T47D (cell line): ENCODE measurements around the gene TERT.

Experiments used
- DNase-seq, 2 experiments: peaks; one replicate each; pipeline versions ENCODE4 v3.0.0 to v3.0.0-alpha.2; 2011 to 2012; ENCODE audit warnings: low read depth in 1 of 2, low spot score in 1 of 2
- JUND ChIP-seq: IDR thresholded peaks from 2 replicates; pipeline ENCODE4 v1.6.1; 2012; ENCODE audit warnings: low read depth
- in situ Hi-C: cut with HindIII; loops from 2 replicates; pipeline ENCODE4 v1.10.0; 2016; ENCODE audit warnings: low sequenced_read_pairs, low pct_unique_long_range_greater_than_20kb

The TERT gene

GRCh38 chr5:1244976-1245375, 49.9 kb downstream of the TERT start:
- DNase-seq = peak; percentile 55 to 64
- TF ChIP-seq JUND = no peak
- in situ Hi-C loops = loop anchor here (10.0 kb wide), 1 partner anchor 70 kb away; no protein-coding TSS in a partner anchor

DNA sequence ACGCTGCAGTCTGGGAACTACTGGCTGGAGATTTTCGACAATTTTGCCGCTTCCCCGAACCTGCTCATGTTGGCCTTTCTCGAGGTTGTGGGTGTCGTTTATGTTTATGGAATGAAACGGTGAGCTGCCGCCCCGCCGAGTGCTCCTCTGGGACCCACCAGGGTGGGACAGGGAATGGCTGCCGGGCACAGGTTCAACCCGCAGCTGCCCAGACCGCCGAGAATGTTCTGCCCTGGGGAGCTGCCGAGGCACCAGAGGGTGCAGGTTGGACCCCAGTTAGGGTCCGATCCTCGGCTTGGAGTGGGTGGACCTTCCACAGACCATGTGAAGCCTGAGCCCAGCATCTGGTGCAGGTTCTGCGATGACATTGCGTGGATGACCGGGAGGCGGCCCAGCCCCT, 50.6 kb downstream of the TERT start:
- in situ Hi-C loops = loop anchor here (10.0 kb wide), 1 partner anchor 71 kb away; no protein-coding TSS in a partner anchor
- no peak for DNase-seq
- TF ChIP-seq JUND = no peak

DNA sequence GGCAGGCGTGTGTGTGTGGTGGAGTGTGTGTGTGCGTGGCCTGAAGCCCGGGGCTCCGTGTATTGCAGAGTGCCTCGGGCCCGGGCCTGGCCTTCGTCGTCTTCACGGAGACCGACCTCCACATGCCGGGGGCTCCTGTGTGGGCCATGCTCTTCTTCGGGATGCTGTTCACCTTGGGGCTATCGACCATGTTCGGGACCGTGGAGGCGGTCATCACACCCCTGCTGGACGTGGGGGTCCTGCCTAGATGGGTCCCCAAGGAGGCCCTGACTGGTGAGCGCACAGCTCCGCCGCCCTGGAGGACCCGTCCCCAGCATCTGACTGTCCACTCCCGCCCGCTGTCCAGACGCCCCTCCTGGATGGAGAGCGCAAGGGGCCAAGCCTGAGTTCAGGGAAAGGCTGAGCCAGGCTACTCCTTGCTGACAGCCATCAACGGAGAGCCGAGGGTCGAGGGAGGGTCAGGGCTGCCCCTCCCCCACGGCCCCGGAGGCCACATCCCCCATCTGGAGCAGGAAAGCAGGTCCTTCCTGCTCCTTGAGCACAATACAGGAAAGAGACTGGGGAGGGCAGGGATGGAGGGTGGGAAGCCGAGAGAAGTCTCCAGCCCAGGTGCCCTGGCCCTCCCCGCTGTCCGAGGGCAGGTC, 51.3 kb downstream of the TERT start:
- no peak for DNase-seq
- TF ChIP-seq JUND = no peak
- in situ Hi-C loops = loop anchor here (10.0 kb wide), 1 partner anchor 71 kb away; no protein-coding TSS in a partner anchor

- DNase-seq = no peak
- TF ChIP-seq JUND = no peak
- in situ Hi-C loops = loop anchor here (10.0 kb wide), 1 partner anchor 72 kb away; no protein-coding TSS in a partner anchor
Observed at GRCh38 chr5:1242733-1243486, 52.0 kb downstream of the TERT start.

DNA sequence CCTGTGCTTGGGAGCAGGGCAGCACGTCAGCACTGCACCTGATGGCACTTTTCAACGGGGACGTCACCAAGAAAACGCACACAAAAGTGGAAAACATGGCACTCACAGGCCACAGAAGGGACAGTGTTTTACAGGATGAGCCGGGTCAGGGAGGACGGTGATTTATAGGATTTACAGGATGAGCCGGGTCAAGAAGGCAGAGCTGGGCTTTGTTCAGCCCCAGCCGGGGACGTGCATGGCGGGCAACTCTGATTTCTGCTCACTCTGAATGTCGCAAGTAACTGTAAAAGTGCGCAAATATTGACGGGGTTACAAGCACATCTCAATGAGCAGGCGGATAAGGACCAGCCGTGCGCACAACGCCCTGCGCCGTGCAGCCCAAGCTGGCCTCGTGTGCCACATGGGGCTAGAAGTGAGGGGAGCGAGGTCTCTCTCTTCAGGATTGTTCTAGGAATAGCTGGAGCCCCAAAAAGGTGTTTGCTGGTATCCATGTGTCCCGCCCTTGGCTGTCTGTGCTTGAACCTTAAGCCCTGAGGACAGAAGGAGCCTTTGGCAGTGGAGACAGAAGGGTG, 53.3 kb downstream of the TERT start:
- no peak for TF ChIP-seq JUND
- in situ Hi-C loops = loop anchor here (10.0 kb wide), 1 partner anchor 73 kb away; no protein-coding TSS in a partner anchor
- no peak for DNase-seq

GRCh38 chr5:1240496-1241260, 54.2 kb downstream of the TERT start:
- in situ Hi-C loops = loop anchor here (10.0 kb wide), 1 partner anchor 74 kb away; no protein-coding TSS in a partner anchor
- DNase-seq = no peak
- no peak for TF ChIP-seq JUND

DNA sequence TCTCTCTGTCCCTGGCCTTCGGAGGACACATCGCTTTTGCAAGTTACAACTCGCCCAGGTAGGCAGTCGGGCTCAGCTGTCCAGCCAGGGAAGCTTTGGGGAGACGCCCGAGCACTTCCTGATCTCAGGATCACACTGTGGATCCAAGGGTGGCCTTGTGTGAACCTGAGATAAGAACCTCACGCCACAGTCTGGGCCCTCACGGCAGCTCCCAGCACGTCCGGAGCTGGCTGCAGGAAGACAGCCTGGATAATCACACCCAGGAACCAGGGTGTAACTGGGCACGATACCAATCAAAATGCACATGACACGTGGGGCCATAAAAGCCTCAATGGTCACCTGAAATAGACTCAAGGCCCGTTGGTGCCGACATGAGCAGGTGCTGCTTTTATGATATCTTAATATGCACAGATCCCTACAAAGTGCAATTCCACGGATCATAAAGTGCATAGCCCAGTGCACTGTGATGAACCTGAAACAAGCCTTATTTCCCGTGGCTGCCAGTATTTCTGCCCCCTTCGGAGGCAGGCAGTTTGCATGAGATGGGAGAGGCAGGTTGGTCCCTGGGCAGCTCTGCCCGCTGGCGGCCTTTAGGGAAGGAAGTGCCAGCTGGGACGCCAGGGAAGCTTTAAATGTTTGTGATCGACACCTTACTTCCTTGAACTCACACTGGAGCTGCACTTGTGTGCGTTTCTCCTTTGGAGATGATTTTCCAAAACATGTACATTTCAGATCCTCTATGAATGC, 55.2 kb downstream of the TERT start:
- DNase-seq = no peak

GRCh38 chr5:1235838-1236237, 59.0 kb downstream of the TERT start:
- no peak for TF ChIP-seq JUND
- no peak for DNase-seq
- in situ Hi-C loops = no loop called here

More for the DNA sequence above, 55.2 kb downstream of the TERT start:
- no peak for TF ChIP-seq JUND
- in situ Hi-C loops = loop anchor here (10.0 kb wide), 1 partner anchor 75 kb away; no protein-coding TSS in a partner anchor

DNA sequence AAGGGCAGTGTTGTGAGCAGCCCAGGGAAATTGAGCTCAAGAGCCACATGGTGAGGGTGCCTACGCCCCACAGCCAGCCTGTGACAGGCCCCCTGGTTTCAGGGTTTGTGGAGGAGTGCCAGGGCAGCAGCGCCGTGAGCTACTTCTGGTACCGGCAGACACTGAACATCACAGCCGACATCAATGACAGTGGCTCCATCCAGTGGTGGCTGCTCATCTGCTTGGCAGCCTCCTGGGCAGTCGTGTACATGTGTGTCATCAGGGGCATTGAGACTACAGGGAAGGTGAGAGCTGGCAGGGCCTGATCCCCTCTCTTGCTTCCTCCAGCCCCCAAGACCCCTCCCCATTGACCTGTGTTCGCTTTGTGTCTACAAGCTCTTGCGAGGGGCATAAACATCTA, 59.5 kb downstream of the TERT start:
- in situ Hi-C loops = no loop called here
- DNase-seq = no peak
- no peak for TF ChIP-seq JUND

DNA sequence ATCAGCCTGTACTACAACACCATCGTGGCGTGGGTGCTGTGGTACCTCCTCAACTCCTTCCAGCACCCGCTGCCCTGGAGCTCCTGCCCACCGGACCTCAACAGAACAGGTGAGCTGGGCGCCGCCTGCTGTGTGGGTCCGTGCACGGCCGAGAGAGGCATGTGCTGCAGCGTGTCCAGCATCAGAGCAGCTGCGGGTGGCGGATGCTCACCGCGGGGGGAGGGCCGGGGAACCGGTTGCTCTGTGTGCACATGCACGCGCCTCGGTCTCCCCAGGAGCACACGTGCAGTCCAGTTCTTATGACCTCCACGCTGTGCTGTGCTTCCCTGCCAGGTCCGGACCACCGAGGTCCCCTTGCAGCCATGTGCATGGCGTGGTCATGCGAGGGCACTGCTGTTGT, 62.1 kb downstream of the TERT start:
- TF ChIP-seq JUND = no peak
- no peak for DNase-seq
- in situ Hi-C loops = no loop called here

GRCh38 chr5:1231354-1231905, 63.4 kb downstream of the TERT start:
- in situ Hi-C loops = no loop called here
- DNase-seq = no peak
- no peak for TF ChIP-seq JUND

- in situ Hi-C loops = no loop called here
- no peak for DNase-seq
- TF ChIP-seq JUND = no peak
Observed at GRCh38 chr5:1230551-1230950, 64.3 kb downstream of the TERT start.
